ENCODE measurements around the gene ZNF428.

The ZNF428 gene

DNA sequence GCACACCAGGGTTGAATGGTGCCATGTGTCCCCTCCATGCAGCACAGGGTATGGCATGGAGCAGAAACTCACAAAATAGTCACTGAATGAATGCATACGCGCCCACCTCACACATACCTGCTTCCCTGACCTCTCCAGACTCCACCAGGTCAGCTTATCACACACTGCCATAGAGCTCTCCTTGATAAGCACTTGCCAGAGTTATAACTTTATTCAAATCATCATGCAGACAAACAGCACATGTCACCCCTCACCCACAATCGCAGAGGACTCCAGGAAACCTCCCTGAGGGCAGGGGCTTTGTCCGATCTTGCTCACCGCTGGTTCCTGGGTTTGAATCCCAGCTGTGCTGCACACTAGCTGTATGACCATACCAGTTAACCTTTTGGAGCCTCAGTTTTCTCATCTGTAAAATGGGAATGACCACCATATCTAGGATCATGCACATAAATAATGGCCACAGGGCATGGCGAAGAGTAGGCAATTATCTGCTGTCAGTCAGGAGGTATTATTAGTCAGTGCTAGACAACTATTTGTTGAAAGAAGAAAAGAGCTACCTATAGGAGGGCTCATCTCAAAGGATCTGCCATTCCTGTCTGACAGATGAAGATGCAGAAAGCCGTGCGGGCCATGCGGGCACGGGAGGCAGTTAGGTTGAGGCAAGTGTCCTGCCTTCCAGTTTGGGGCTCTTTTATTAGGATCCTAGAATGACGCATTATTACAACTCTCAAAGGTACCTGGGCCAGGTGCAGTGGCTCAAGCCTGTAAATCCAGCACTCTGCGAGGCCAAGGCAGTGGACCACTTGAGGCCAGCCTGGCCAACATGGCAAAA, 58.1 kb downstream of the ZNF428 start:
- DNase-seq (ENCODE audit: low spot score) = no peak

DNA sequence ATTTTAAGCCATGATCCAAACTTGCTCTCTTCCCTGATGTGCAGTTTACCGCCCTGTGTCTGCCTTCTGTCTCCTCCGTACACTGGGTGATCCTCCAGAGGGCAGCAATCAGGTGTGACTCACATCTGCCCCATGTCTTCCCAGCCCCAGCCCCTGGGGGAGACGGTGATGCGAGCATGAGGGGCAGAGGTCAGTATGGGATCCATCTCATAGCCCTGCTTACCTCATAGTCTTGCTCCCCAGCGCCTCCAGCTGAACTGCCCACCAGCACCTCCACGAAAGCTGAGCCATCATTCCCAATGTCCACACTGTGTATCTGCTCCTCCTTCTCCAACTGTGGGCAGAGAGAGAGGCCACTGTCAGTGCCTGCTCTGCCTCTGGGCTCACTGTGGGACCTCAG, 58.7 kb downstream of the ZNF428 start:
- DNase-seq (ENCODE audit: low spot score) = peak; percentile 47

All from HuH-7 (cell line).